NCI-H2227 (cell line): ENCODE data around the gene TOM1L1.
A peak's percentile ranks its signal among the peaks of the same experiment; 100 is the strongest.

Experiments used
- DNase-seq: peaks from one replicate; lab custom pipeline; 2025; ENCODE audit not compliant: unreplicated experiment; lab: John Stamatoyannopoulos, UW

The TOM1L1 gene

DNA sequence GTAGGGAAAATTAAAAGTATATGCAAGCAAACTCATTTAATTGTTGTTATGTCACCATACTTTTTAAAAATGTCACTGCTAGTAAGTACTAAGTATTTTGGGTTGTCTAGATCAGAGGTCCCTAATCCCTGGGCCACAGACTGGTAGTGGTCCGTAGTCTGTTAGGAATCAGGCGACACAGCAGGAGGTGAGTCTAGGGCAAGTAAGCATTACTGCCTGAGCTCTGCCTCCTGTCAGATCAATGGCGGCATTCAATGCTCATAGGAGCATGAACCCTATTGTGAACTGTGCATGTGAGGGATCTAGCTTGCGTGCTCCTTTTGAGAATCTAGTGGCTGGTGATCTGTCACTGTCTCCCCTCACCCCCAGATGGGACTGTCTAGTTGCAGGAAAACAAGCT lies 89.5 kb downstream of the TOM1L1 start:
- DNase-seq, result no peak

GRCh38 chr17:54991567-54991966 lies 90.9 kb downstream of the TOM1L1 start:
- DNase-seq, result no peak

- peak; percentile 81 for DNase-seq
Measured at GRCh38 chr17:54992797-54993639, 92.4 kb downstream of the TOM1L1 start.

DNA sequence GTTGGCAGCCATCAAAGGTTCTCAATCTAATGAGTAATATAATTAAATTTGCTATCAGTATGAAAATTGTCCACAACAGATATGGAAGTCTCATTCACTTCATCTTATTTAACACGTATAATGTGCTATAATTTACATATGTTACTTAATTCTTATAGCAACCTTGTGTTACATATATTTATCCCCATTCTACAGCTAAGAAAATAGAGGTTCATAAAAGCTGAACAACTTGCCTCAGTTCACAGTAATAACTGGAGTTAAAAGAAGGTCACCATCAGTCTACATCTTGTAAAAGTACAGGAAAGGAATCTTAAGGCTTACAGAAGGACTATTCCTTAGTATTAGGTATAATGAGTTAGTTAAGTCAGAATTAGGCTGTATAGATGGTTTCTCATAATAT lies 95.8 kb downstream of the TOM1L1 start:
- DNase-seq, result no peak

DNA sequence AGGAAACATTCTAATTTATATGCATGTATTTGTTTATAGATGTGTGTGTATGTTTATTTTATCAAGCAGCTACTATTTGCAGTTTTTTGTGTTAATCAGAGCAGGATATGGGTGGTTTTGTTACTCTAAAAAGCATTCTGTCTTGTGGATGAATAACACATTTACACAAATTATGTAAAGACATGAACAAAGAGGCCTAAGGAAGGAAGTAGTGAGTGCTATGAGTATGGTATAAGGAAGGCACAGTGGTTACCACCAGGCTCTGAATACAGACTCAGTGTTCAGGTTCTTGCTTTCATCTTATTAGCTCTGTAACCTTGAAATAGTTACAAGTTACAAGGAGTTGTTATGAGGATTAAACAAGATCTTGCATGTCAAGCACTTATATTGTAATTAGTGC lies 101.8 kb downstream of the TOM1L1 start:
- no peak for DNase-seq

DNA sequence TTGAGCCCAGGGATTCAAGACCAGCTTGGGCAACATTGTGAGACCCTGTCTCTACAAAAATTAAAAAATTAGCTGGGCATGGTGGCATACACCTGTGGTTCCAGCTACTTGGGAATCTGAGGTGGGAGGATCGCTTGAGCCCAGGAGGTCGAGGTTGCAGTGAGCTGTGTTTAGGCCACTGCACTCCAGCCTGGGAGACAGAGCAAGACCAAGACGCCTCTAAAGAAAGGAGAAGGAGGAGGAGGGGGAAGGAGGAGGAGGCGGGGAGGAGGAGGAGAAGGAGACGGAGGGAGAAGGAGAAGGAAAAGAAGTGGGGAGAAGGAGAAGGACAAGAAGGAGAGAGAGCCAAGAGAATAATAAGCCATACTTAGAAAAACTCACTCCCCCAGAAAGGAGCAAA lies 103.8 kb downstream of the TOM1L1 start:
- no peak for DNase-seq

GRCh38 chr17:55005520-55005919 lies 104.9 kb downstream of the TOM1L1 start:
- no peak for DNase-seq
